CD14-positive monocyte (primary cell): ENCODE data around the gene PAX7. TPM values are rescaled to one million over a fixed set of nuclear protein-coding genes. Genes with fewer than 3 reads are reported as not detected.
A peak's percentile ranks its signal among the peaks of the same experiment; 100 is the strongest.

ENCODE experiments used
- DNase-seq, 3 donors: peaks; one replicate each; pipeline ENCODE4 v3.0.0-alpha.2; 2011 to 2022
- H2AFZ ChIP-seq: 2 replicates; pipeline ENCODE4 v1.6.0; 2012; ENCODE audit warnings: mild to moderate bottlenecking, low read depth, low read length, inconsistent platforms; ENCODE audit not compliant: insufficient read depth, poor library complexity, severe bottlenecking
- H3K27ac ChIP-seq, 2 donors: 1 replicate in 1 of 2; 2 replicates in 1 of 2; pipeline ENCODE4 v1.5.1; 2012 to 2013; ENCODE audit warnings: low read length in 2 of 2, control low read depth in 1 of 2, inconsistent platforms in 1 of 2, low read depth in 1 of 2, mild to moderate bottlenecking in 1 of 2
- H3K27me3 ChIP-seq, 2 donors: one replicate each; pipeline versions ENCODE4 v1.6.0 to v1.6.1; 2011 to 2013; ENCODE audit warnings: low read length in 2 of 2; ENCODE audit not compliant: control insufficient read depth in 2 of 2, insufficient read depth in 2 of 2
- H3K36me3 ChIP-seq, 2 donors: replicated peaks in 1 of 2; 1 replicate in 1 of 2; 2 replicates in 1 of 2; pipeline versions ENCODE4 v1.5.1 to v1.6.1; 2012 to 2013; ENCODE audit warnings: low read length in 2 of 2, control low read depth in 1 of 2, inconsistent platforms in 1 of 2, mild to moderate bottlenecking in 1 of 2; ENCODE audit not compliant: insufficient read depth in 2 of 2, control insufficient read depth in 1 of 2
- H3K4me1 ChIP-seq, 2 donors: 1 replicate in 1 of 2; 2 replicates in 1 of 2; pipeline versions ENCODE4 v1.5.1 to v1.6.1; 2012 to 2013; ENCODE audit warnings: low read length in 2 of 2, control low read depth in 1 of 2, inconsistent platforms in 1 of 2, mild to moderate bottlenecking in 1 of 2, moderate library complexity in 1 of 2; ENCODE audit not compliant: insufficient read depth in 2 of 2, control insufficient read depth in 1 of 2
- H3K4me2 ChIP-seq: replicated peaks from 2 replicates; pipeline ENCODE3; 2012; ENCODE audit warnings: low read length, moderate library complexity, mild to moderate bottlenecking; ENCODE audit not compliant: poor library complexity, severe bottlenecking; ENCODE audit errors: extremely low read depth
- H3K4me3 ChIP-seq, 3 experiments: fragments of 200-600 bp in 1 of 3; sonication (generic) in 1 of 3; replicated peaks in 1 of 3; 1 replicate in 2 of 3; 2 replicates in 1 of 3; pipeline ENCODE4 v1.5.1; 2011 to 2013; ENCODE audit warnings: low read length in 3 of 3, mild to moderate bottlenecking in 3 of 3, control low read depth in 2 of 3, low read depth in 2 of 3, inconsistent platforms in 1 of 3, moderate library complexity in 1 of 3
- H3K79me2 ChIP-seq: 2 replicates; pipeline ENCODE4 v1.6.0; 2012; ENCODE audit warnings: mild to moderate bottlenecking, control low read depth, inconsistent platforms, low read length, moderate library complexity; ENCODE audit not compliant: insufficient read depth
- H3K9ac ChIP-seq: 2 replicates; pipeline ENCODE4 v1.6.0; 2017; ENCODE audit warnings: low read length, mild to moderate bottlenecking; ENCODE audit not compliant: insufficient read depth, poor library complexity, severe bottlenecking
- H3K9me3 ChIP-seq, 2 donors: replicated peaks in 1 of 2; 1 replicate in 1 of 2; 2 replicates in 1 of 2; pipeline versions ENCODE4 v1.5.1 to v1.6.1; 2012 to 2013; ENCODE audit warnings: low read length in 2 of 2, control low read depth in 1 of 2; ENCODE audit not compliant: control insufficient read depth in 1 of 2, insufficient read depth in 1 of 2
- H4K20me1 ChIP-seq: 2 replicates; pipeline ENCODE4 v1.6.0; 2012; ENCODE audit warnings: mild to moderate bottlenecking, low read length, control low read depth, moderate library complexity; ENCODE audit not compliant: insufficient read depth
- H3K27ac Mint-ChIP-seq, 7 donors: one replicate each; pipeline ENCODE4 v1.8.0; 2020; ENCODE audit warnings: mild to moderate bottlenecking in 7 of 7, mixed read lengths in 7 of 7, moderate library complexity in 6 of 7, inconsistent platforms in 2 of 7
- H3K27me3 Mint-ChIP-seq, 3 donors: one replicate each; pipeline ENCODE4 v1.8.0; 2021 to 2022; ENCODE audit warnings: low read depth in 3 of 3, mild to moderate bottlenecking in 3 of 3, mixed read lengths in 3 of 3, moderate library complexity in 3 of 3, inconsistent platforms in 1 of 3
- H3K36me3 Mint-ChIP-seq, 2 donors: one replicate each; pipeline ENCODE4 v1.8.0; 2020; ENCODE audit warnings: mixed read lengths in 2 of 2, inconsistent platforms in 1 of 2, mild to moderate bottlenecking in 1 of 2
- H3K4me1 Mint-ChIP-seq: one replicate; pipeline ENCODE4 v1.8.0; 2020; ENCODE audit warnings: mild to moderate bottlenecking, mixed read lengths
- H3K4me3 Mint-ChIP-seq, 2 donors: one replicate each; pipeline ENCODE4 v1.8.0; 2020; ENCODE audit warnings: mild to moderate bottlenecking in 2 of 2, mixed read lengths in 2 of 2, moderate library complexity in 1 of 2
- H3K9me3 Mint-ChIP-seq, 7 donors: one replicate each; pipeline ENCODE4 v1.8.0; 2020 to 2022; ENCODE audit warnings: mixed read lengths in 7 of 7, mild to moderate bottlenecking in 6 of 7, moderate library complexity in 6 of 7, inconsistent platforms in 2 of 7
- CTCF ChIP-seq: fragments of 200-600 bp; IDR thresholded peaks from one replicate; pipeline ENCODE4 v1.8.0; 2022; ENCODE audit warnings: antibody characterized with exemption, mild to moderate bottlenecking
- WGBS: methylation state at CpG from one replicate; pipeline ENCODE4 v1.1.5; 2013; ENCODE audit warnings: missing lambda C conversion rate; ENCODE audit not compliant: insufficient coverage; 5-methylcytosine and 5-hydroxymethylcytosine counted together
- intact Hi-C, 2 donors: fragments of 100-400 bp; cut with micrococcal nuclease; formaldehyde crosslinking; loops; one replicate each; pipeline versions ENCODE4 v1.15.0 to v1.15.1; 2023
- polyA plus RNA-seq, 3 donors: library from polyadenylated mRNA; depleted of rRNA in 1 of 3; unstranded in 2 of 3; stranded (reverse) in 1 of 3; fragments of 300-500 nt in 2 of 3; fragments of >200 nt in 1 of 3; fragmentation: Illumina TruSeq in 2 of 3; gene quantifications; 1 replicate in 2 of 3; 2 replicates in 1 of 3; pipeline ENCODE4 v1.2.3, GENCODE V29; 2012 to 2021

PAX7 gene
- polyA plus RNA-seq, 3 donors = not detected

- DNase-seq = no peak
- Mint-ChIP-seq H3K27me3 (peaks cover 23 to 47% (median 30%) of the 10 kb centered on the region in 3 donors), H3K27ac (peak overlapping the region in 1 of 7 donors; percentile 19), H3K4me1 (no peaks in the 10 kb centered on the region), H3K36me3 (no peaks in the 10 kb centered on the region), H3K4me3 (no peak overlapping the region), H3K9me3 (peaks cover 0 to 7% (median 0%) of the 10 kb centered on the region in 7 donors)
- H3K4me2 ChIP-seq = no peak overlapping the region
- no peaks in the 10 kb centered on the region for H3K79me2 ChIP-seq
- H4K20me1 ChIP-seq = no peaks in the 10 kb centered on the region
- no peak overlapping the region for H2AFZ ChIP-seq
- no peaks in the 10 kb centered on the region for H3K36me3 ChIP-seq
- intact Hi-C loops = no loop called here
- H3K9ac ChIP-seq = no peak overlapping the region
- no peak overlapping the region for H3K4me3 ChIP-seq
- 60% methylated on average over 1 of the region's 3 CpGs for WGBS
- H3K27me3 ChIP-seq = peaks cover 7 to 12% of the 10 kb centered on the region in 2 donors
- no peak overlapping the region for H3K27ac ChIP-seq
- H3K9me3 ChIP-seq = no peaks in the 10 kb centered on the region
- H3K4me1 ChIP-seq = no peaks in the 10 kb centered on the region
- TF ChIP-seq CTCF = no peak
Observed at GRCh38 chr1:18786149-18786548, 155.5 kb downstream of the PAX7 start.

- no peak for TF ChIP-seq CTCF
- no peak overlapping the region for H3K4me2 ChIP-seq
- H3K27ac Mint-ChIP-seq = no peak overlapping the region
- H3K27ac ChIP-seq = no peak overlapping the region
- H3K4me1 Mint-ChIP-seq = no peaks in the 10 kb centered on the region
- WGBS = 40% methylated on average over 2 of the region's 3 CpGs
- intact Hi-C loops = no loop called here
- H3K9me3 ChIP-seq = peaks cover 0 to 2% of the 10 kb centered on the region in 2 donors
- DNase-seq = no peak
- H3K9me3 Mint-ChIP-seq = peaks cover 0 to 10% (median 2%) of the 10 kb centered on the region in 7 donors
- H3K36me3 ChIP-seq = no peaks in the 10 kb centered on the region
- peaks cover 7 to 12% of the 10 kb centered on the region in 2 donors for H3K27me3 ChIP-seq
- peaks cover 23 to 45% (median 26%) of the 10 kb centered on the region in 3 donors for H3K27me3 Mint-ChIP-seq
- H3K4me3 Mint-ChIP-seq = no peak overlapping the region
- no peaks in the 10 kb centered on the region for H3K4me1 ChIP-seq
- H3K79me2 ChIP-seq = no peaks in the 10 kb centered on the region
- no peaks in the 10 kb centered on the region for H4K20me1 ChIP-seq
- H3K36me3 Mint-ChIP-seq = no peaks in the 10 kb centered on the region
- H2AFZ ChIP-seq = no peak overlapping the region
- no peak overlapping the region for H3K4me3 ChIP-seq
- H3K9ac ChIP-seq = no peak overlapping the region
Observed at GRCh38 chr1:18787825-18788385, 157.3 kb downstream of the PAX7 start.
